NT2/D1 (cell line): ENCODE data around the gene LRP1-AS.

Experiments
- SUZ12 ChIP-seq: IDR thresholded peaks from 2 replicates; pipeline ENCODE4 v1.6.1; 2011; ENCODE audit not compliant: insufficient read length, insufficient read depth; ENCODE audit errors: extremely low read depth
- YY1 ChIP-seq: IDR thresholded peaks from 2 replicates; pipeline ENCODE4 v1.6.1; 2011; ENCODE audit not compliant: insufficient read length, insufficient read depth
- ZNF274 ChIP-seq: IDR thresholded peaks from 2 replicates; pipeline ENCODE4 v1.6.1; 2011; ENCODE audit warnings: mild to moderate bottlenecking, low read depth, low read length

GRCh38 chr12:57190821-57191220 lies 43.4 kb upstream of the LRP1-AS start:
- TF ChIP-seq YY1: no peak
- no peak for TF ChIP-seq ZNF274
- no peak for TF ChIP-seq SUZ12
